Kidney (tissue), 14 donors: Measurements from ENCODE around the gene NFIA. TPM values are rescaled to one million over a fixed set of nuclear protein-coding genes. Genes with fewer than 3 reads are reported as not detected.

ENCODE experiments used
- DNase-seq, 5 donors: peaks; one replicate each; pipeline ENCODE4 v3.0.0-alpha.2; 2013 to 2020
- FAIRE-seq: peaks from 2 replicates; lab custom pipeline; 2012; peaks lifted over from hg19 to GRCh38; lab: Jason Lieb, UNC
- H3K27ac ChIP-seq, 2 donors: one replicate each; pipeline ENCODE4 v1.7.0; 2013; ENCODE audit warnings: low read depth in 2 of 2, low read length in 2 of 2, inconsistent platforms in 1 of 2
- H3K27me3 ChIP-seq: one replicate; pipeline ENCODE4 v1.7.1; 2013; ENCODE audit warnings: low read length, inconsistent platforms; ENCODE audit not compliant: control insufficient read depth, insufficient read depth
- H3K36me3 ChIP-seq, 3 donors: one replicate each; pipeline versions ENCODE4 v1.7.0 to v1.7.1; 2013; ENCODE audit warnings: low read length in 3 of 3, control low read depth in 1 of 3, inconsistent platforms in 1 of 3; ENCODE audit not compliant: insufficient read depth in 3 of 3, control insufficient read depth in 2 of 3
- H3K4me1 ChIP-seq, 3 donors: one replicate each; pipeline versions ENCODE4 v1.7.0 to v1.7.1; 2013; ENCODE audit warnings: low read length in 3 of 3, inconsistent platforms in 1 of 3, low read depth in 1 of 3; ENCODE audit not compliant: control insufficient read depth in 2 of 3, insufficient read depth in 2 of 3
- H3K4me3 ChIP-seq, 3 donors: one replicate each; pipeline versions ENCODE4 v1.7.0 to v1.8.1; 2013; ENCODE audit warnings: low read length in 3 of 3, control low read depth in 1 of 3, inconsistent platforms in 1 of 3
- H3K9ac ChIP-seq, 3 donors: one replicate each; pipeline versions ENCODE4 v1.7.0 to v1.7.1; 2013; ENCODE audit warnings: low read length in 3 of 3, control low read depth in 1 of 3, inconsistent platforms in 1 of 3
- H3K9me3 ChIP-seq, 3 donors: one replicate each; pipeline versions ENCODE4 v1.7.0 to v1.7.1; 2013; ENCODE audit warnings: low read length in 3 of 3, control low read depth in 1 of 3, inconsistent platforms in 1 of 3; ENCODE audit not compliant: control insufficient read depth in 2 of 3, insufficient read depth in 1 of 3
- intact Hi-C: fragments of 100-400 bp; cut with DNase I; formaldehyde crosslinking; loops from one replicate; pipeline ENCODE4 v1.11.1; 2022
- polyA plus RNA-seq: library from polyadenylated mRNA; stranded (reverse); fragments of 350-450 nt; fragmentation: Illumina TruSeq; extraction: RNeasy Lipid Tissue Mini Kit (QIAGEN cat#74804); gene quantifications from one replicate; pipeline ENCODE4 v1.2.3, GENCODE V29; 2014; ENCODE audit warnings: low read depth, low replicate concordance; ENCODE audit not compliant: insufficient read depth
- total RNA-seq: library from RNA; stranded (reverse); fragmentation: NEBNext Ultra II Directional; extraction: Animal tissue kit (Norgen Biotek cat#: 25700); gene quantifications from one replicate; pipeline ENCODE4 v1.2.1, GENCODE V29; 2021
- TF ChIP-seq, protein P1 (sequence below): IDR thresholded peaks from 3 replicates; pipeline ENCODE4 v1.5.1; 2012; ENCODE audit warnings: mild to moderate bottlenecking, moderate library complexity, borderline replicate concordance; ENCODE audit not compliant: insufficient read depth; ENCODE audit errors: extremely low read depth
- donor health status: control.
- donor health status: control.
- donor health status: control.
- donor health status: control.
- donor health status: control.
- donor health status: DM: yes; HTN: yes; CAD: no.
- donor health status: Normal renal cell carcinoma (clear cell type).

The NFIA gene
- total and polyA plus RNA-seq, 2 donors from 2014 or later: 4.8 to 87.5 TPM

DNA sequence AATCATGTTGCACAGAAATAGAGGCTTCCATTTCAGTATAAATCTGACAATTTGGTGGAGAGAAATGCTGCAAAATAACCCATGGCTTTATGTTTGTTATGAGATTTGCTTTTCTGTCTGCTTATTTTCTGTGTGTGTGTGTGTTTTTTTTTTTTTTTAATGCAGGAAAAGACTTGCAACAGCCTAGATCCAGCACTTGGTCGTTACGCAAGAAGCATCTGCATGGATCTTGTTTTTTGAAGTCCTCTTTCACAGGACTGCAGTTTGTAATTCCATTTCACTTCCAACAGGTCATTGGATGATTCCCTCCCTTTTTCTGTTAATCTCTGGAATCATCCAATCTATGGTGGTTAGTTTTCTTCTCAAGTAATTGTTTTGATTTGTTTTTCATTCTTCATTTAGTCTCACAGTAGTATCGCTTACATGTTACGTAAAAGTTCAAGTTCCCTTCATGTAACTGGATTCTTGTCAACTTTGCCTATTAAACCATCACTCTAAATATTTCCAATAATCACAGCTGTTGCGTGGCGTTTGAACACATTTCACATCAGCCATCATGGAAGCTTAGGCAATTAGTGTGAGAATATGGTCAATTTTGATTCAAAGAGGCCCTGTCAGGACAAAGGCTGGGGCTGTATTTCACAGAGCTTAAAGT lies 312.9 kb downstream of the NFIA start:
- no peak for FAIRE-seq
- Histone ChIP-seq H3K4me1 (peaks cover 0 to 13% (median 3%) of the 10 kb centered on the region in 3 donors), H3K36me3 (no peaks in the 10 kb centered on the region), H3K27me3 (no peaks in the 10 kb centered on the region), H3K9ac (no peak overlapping the region), H3K4me3 (no peak overlapping the region), H3K27ac (no peak overlapping the region), H3K9me3 (no peaks in the 10 kb centered on the region)
- DNase-seq: peak in 1 of 5 donors; percentile 30
- TF ChIP-seq, protein P1, sequence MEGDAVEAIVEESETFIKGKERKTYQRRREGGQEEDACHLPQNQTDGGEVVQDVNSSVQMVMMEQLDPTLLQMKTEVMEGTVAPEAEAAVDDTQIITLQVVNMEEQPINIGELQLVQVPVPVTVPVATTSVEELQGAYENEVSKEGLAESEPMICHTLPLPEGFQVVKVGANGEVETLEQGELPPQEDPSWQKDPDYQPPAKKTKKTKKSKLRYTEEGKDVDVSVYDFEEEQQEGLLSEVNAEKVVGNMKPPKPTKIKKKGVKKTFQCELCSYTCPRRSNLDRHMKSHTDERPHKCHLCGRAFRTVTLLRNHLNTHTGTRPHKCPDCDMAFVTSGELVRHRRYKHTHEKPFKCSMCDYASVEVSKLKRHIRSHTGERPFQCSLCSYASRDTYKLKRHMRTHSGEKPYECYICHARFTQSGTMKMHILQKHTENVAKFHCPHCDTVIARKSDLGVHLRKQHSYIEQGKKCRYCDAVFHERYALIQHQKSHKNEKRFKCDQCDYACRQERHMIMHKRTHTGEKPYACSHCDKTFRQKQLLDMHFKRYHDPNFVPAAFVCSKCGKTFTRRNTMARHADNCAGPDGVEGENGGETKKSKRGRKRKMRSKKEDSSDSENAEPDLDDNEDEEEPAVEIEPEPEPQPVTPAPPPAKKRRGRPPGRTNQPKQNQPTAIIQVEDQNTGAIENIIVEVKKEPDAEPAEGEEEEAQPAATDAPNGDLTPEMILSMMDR: no peak
- intact Hi-C loops: no loop called here

DNA sequence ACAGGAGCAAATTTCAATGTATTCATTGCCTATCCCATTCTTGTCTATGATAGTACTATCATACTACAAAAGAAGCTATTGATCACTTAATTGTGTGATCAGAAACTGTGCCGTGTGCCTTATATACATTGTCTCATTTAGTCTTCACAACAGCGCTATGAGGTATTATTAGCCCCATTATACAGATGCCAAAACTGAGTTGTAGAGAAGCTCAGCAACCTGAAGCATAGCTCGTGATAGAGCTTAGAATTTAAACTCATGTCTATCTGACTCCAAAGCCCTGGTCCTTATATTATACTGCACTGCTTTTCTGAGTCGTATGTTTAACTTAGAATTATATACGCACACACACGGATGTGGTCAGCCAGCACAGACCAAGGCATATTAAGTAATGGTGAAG lies 315.1 kb downstream of the NFIA start:
- no peaks in the 10 kb centered on the region for H3K36me3 ChIP-seq
- FAIRE-seq (no peak), DNase-seq (no peak)
- H3K4me1 ChIP-seq: peaks cover 0 to 18% (median 0%) of the 10 kb centered on the region in 3 donors
- H3K9me3 ChIP-seq: no peaks in the 10 kb centered on the region
- H3K27me3 ChIP-seq: no peaks in the 10 kb centered on the region
- H3K9ac ChIP-seq: no peak overlapping the region
- intact Hi-C loops: no loop called here
- H3K4me3 ChIP-seq: no peak overlapping the region
- TF ChIP-seq, protein P1: no peak
- H3K27ac ChIP-seq: no peak overlapping the region

DNA sequence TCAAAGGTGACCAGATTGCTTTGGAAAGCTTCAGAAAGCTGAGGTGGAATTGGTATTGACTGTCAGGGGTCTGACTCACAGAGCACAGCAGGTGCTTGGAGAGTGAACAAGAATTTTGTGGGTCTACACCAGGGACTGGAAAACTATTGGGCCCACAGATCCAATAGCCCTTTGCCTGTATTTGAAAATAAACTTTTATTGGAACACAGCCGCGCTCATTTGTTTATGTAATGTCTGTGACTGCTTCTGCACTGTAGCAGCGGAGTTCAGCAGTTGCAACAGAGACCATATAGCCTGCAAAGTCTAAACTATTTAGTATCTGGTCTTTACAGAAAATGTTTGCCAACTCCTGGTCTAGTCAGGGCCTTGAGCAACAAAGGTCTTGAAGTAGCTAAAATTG lies 315.6 kb downstream of the NFIA start:
- DNase-seq: peak in 1 of 5 donors; percentile 27
- no peak for FAIRE-seq
- Histone ChIP-seq H3K9ac (no peak overlapping the region), H3K9me3 (no peaks in the 10 kb centered on the region), H3K27ac (no peak overlapping the region), H3K36me3 (no peaks in the 10 kb centered on the region), H3K4me1 (peaks cover 0 to 18% (median 0%) of the 10 kb centered on the region in 3 donors), H3K27me3 (no peaks in the 10 kb centered on the region), H3K4me3 (no peak overlapping the region)
- intact Hi-C loops: no loop called here
- TF ChIP-seq, protein P1: no peak
